ENCODE data around the gene ESD.

DNA sequence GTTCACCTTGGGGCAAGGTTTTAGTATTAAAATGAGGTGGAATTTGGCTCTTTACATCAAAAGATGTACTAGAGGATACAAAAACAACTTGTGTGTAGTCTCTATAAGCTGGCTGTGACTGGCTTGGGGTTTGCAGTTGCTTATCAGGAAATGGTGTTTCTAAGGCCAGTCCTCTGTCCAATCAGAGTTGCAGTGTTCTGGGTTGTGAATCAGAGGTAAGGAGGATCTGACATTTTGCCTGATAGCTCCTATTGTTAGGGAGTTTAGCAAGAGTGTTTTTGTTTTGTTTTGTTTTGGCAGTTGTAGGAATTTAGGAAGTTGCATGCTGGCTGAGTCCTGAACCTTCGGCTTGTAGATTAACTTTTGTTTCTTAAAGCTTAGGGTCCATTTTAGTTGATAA is 20.1 kb upstream of the ESD start:
- TF ChIP-seq, protein P1, sequence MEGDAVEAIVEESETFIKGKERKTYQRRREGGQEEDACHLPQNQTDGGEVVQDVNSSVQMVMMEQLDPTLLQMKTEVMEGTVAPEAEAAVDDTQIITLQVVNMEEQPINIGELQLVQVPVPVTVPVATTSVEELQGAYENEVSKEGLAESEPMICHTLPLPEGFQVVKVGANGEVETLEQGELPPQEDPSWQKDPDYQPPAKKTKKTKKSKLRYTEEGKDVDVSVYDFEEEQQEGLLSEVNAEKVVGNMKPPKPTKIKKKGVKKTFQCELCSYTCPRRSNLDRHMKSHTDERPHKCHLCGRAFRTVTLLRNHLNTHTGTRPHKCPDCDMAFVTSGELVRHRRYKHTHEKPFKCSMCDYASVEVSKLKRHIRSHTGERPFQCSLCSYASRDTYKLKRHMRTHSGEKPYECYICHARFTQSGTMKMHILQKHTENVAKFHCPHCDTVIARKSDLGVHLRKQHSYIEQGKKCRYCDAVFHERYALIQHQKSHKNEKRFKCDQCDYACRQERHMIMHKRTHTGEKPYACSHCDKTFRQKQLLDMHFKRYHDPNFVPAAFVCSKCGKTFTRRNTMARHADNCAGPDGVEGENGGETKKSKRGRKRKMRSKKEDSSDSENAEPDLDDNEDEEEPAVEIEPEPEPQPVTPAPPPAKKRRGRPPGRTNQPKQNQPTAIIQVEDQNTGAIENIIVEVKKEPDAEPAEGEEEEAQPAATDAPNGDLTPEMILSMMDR (IDR thresholded peaks at IDR 0.05 in 4 of 5, conservative IDR thresholded peaks at IDR 0.05 in 1 of 5) = no peak
- no peak for TF ChIP-seq POLR2A (IDR thresholded peaks at IDR 0.05)

Data from gastrocnemius medialis (tissue), 4 donors.